ENCODE measurements around the gene GCLC.

DNA sequence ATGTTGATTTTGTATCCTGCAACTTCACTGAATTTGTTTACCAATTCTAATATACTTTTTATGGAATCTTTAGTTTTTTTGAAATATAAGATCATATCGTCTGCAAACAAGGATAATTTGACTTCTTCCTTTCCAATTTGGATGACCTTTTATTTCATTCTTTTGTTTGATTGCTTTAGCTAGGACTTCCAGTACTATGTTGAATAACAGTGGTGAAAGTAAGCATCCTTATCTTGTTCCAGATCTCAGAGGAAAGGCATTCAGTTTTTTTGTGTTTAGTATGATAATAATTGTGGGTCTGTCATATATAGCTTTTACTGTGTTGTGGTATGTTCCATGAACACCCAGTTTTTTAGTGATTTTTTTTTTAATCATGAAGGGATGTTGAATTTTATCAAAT lies 75.7 kb downstream of the GCLC start:
- TF ChIP-seq ELF4 (CRISPR knock-in tag; IDR thresholded peaks at IDR 0.05; ENCODE audit: low read depth), result no peak
- TF ChIP-seq GTF2I (CRISPR knock-in tag; conservative IDR thresholded peaks at IDR 0.05), result no peak
- TF ChIP-seq, protein P1, sequence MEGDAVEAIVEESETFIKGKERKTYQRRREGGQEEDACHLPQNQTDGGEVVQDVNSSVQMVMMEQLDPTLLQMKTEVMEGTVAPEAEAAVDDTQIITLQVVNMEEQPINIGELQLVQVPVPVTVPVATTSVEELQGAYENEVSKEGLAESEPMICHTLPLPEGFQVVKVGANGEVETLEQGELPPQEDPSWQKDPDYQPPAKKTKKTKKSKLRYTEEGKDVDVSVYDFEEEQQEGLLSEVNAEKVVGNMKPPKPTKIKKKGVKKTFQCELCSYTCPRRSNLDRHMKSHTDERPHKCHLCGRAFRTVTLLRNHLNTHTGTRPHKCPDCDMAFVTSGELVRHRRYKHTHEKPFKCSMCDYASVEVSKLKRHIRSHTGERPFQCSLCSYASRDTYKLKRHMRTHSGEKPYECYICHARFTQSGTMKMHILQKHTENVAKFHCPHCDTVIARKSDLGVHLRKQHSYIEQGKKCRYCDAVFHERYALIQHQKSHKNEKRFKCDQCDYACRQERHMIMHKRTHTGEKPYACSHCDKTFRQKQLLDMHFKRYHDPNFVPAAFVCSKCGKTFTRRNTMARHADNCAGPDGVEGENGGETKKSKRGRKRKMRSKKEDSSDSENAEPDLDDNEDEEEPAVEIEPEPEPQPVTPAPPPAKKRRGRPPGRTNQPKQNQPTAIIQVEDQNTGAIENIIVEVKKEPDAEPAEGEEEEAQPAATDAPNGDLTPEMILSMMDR (IDR thresholded peaks at IDR 0.05), result no peak
- TF ChIP-seq, protein P2, sequence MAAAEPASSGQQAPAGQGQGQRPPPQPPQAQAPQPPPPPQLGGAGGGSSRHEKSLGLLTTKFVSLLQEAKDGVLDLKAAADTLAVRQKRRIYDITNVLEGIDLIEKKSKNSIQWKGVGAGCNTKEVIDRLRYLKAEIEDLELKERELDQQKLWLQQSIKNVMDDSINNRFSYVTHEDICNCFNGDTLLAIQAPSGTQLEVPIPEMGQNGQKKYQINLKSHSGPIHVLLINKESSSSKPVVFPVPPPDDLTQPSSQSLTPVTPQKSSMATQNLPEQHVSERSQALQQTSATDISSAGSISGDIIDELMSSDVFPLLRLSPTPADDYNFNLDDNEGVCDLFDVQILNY (CRISPR knock-in tag; IDR thresholded peaks at IDR 0.05), result no peak
- TF ChIP-seq JUN (CRISPR knock-in tag; IDR thresholded peaks at IDR 0.05), result no peak
- TF ChIP-seq SP1 (CRISPR knock-in tag; conservative IDR thresholded peaks at IDR 0.05), result no peak
- TF ChIP-seq MLX (CRISPR knock-in tag; IDR thresholded peaks at IDR 0.05), result no peak
- TF ChIP-seq, protein P3, sequence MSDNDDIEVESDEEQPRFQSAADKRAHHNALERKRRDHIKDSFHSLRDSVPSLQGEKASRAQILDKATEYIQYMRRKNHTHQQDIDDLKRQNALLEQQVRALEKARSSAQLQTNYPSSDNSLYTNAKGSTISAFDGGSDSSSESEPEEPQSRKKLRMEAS (CRISPR knock-in tag; IDR thresholded peaks at IDR 0.05), result no peak
- TF ChIP-seq KAT7 (CRISPR knock-in tag; IDR thresholded peaks at IDR 0.05; ENCODE audit: borderline replicate concordance), result no peak
- TF ChIP-seq USF2 (CRISPR knock-in tag; IDR thresholded peaks at IDR 0.05), result no peak
- no peak for TF ChIP-seq TP53 (CRISPR knock-in tag; IDR thresholded peaks at IDR 0.05)

Measured in WTC11 (cell line).